ENCODE data around the gene TBC1D5.

DNA sequence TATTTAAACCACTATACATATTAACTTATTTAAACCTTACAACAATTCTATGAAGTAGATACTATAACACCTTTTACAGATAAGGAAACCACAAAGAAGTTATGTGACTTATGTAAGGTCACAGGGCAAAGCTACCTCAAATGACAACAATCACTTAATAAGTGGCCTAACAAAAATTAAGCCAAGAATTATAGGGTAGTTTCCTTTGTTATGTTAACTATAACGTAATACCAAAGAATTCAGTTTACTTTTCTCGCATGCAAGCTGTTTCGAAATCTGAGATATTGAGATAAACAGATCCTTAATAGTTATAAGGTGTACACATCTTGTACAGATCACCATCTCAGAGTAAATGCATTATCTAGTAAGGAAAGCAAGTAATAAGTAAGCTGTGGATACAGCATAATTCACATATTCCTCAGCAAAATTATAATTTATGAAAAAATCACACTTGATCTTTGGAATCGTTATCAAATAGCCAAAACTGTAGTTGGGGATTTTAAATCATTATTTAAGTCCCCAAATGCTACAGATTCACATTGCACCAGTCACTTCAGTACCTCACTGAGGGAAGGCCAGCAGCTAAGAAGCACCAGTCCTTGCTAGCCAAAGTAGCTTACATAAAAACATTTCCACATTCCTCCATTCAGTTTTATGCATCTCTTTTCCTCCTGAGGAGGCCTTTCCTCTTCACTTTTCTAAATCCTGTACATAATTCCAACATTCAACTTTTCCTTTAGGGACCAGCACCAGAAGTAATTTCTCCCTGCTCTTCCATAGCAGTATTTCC is 226.8 kb downstream of the TBC1D5 start:
- no peak for TF ChIP-seq POLR2A (IDR thresholded peaks at IDR 0.05)
- TF ChIP-seq, protein P1, sequence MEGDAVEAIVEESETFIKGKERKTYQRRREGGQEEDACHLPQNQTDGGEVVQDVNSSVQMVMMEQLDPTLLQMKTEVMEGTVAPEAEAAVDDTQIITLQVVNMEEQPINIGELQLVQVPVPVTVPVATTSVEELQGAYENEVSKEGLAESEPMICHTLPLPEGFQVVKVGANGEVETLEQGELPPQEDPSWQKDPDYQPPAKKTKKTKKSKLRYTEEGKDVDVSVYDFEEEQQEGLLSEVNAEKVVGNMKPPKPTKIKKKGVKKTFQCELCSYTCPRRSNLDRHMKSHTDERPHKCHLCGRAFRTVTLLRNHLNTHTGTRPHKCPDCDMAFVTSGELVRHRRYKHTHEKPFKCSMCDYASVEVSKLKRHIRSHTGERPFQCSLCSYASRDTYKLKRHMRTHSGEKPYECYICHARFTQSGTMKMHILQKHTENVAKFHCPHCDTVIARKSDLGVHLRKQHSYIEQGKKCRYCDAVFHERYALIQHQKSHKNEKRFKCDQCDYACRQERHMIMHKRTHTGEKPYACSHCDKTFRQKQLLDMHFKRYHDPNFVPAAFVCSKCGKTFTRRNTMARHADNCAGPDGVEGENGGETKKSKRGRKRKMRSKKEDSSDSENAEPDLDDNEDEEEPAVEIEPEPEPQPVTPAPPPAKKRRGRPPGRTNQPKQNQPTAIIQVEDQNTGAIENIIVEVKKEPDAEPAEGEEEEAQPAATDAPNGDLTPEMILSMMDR (IDR thresholded peaks at IDR 0.05) = no peak
